ENCODE results near the gene PRKG1. TPM values are rescaled to one million over a fixed set of nuclear protein-coding genes. Genes with fewer than 3 reads are reported as not detected.
A peak's percentile ranks its signal among the peaks of the same experiment; 100 is the strongest.

Gene PRKG1
- total RNA-seq, 4 donors from 2014 or later: 24.5 to 46.1 (median 37.1) TPM

GRCh38 chr10:51630640-51631005 lies 556.3 kb downstream of the PRKG1 start:
- intact Hi-C loops (cut with DNase I): no loop called here
- Histone ChIP-seq H3K9me3 (no peaks in the 10 kb centered on the region), H3K36me3 (no peaks in the 10 kb centered on the region), H3K4me1 (peaks cover 0 to 5% (median 0%) of the 10 kb centered on the region in 4 donors), H3K27ac (replicated peaks in 1 of 4) (no peak overlapping the region), H3K4me3 (no peak overlapping the region), H3K27me3 (no peaks in the 10 kb centered on the region)
- no peak for DNase-seq (ENCODE audit: extremely low spot score)
- TF ChIP-seq POLR2AphosphoS5 (IDR thresholded peaks at IDR 0.05) (no peak), POLR2A (IDR thresholded peaks at IDR 0.05; ENCODE audit: low read depth) (no peak), EP300 (IDR thresholded peaks at IDR 0.05) (no peak), CTCF (IDR thresholded peaks at IDR 0.05) (no peak)
- 74% methylated on average over 7 of the region's 7 CpGs for WGBS

- Histone ChIP-seq H3K4me1 (peaks cover 0 to 5% (median 0%) of the 10 kb centered on the region in 4 donors), H3K27me3 (no peaks in the 10 kb centered on the region), H3K9me3 (no peaks in the 10 kb centered on the region), H3K4me3 (no peak overlapping the region), H3K36me3 (no peaks in the 10 kb centered on the region), H3K27ac (replicated peaks in 1 of 4) (no peak overlapping the region)
- WGBS: 93% methylated on average over 1 of the region's 1 CpG
- intact Hi-C loops (cut with DNase I): no loop called here
- TF ChIP-seq CTCF (IDR thresholded peaks at IDR 0.05): no peak
- TF ChIP-seq POLR2A (IDR thresholded peaks at IDR 0.05; ENCODE audit: low read depth): no peak
- no peak for TF ChIP-seq EP300 (IDR thresholded peaks at IDR 0.05)
- no peak for TF ChIP-seq POLR2AphosphoS5 (IDR thresholded peaks at IDR 0.05)
- no peak for DNase-seq (ENCODE audit: extremely low spot score)
These were observed 561.1 kb downstream of the PRKG1 start for GRCh38 chr10:51635436-51635835.

DNA sequence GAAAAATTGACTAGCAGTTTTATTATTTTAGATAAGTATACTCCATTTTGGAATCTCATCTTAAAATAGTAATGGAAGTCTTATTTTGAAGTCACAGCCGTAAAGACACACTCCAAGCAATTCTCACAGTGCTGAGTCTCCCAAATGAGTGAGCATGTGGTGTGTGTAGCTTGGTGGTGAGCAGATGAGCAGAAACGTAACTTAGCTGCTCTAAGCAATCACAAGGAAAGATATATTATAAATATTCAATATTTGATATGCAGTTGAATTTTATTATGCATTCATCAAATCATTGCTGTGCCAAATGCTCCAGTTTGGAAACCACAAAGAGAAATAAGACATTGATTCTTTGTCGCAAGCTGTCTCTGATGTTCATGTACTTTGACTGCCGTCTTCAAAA lies 563.9 kb downstream of the PRKG1 start:
- TF ChIP-seq EP300 (IDR thresholded peaks at IDR 0.05) (no peak), POLR2A (IDR thresholded peaks at IDR 0.05; ENCODE audit: low read depth) (no peak), POLR2AphosphoS5 (IDR thresholded peaks at IDR 0.05) (no peak), CTCF (IDR thresholded peaks at IDR 0.05) (no peak)
- Histone ChIP-seq H3K27me3 (no peaks in the 10 kb centered on the region), H3K4me3 (no peak overlapping the region), H3K27ac (replicated peaks in 1 of 4) (no peak overlapping the region), H3K4me1 (peaks cover 0 to 4% (median 0%) of the 10 kb centered on the region in 4 donors), H3K36me3 (no peaks in the 10 kb centered on the region), H3K9me3 (no peaks in the 10 kb centered on the region)
- 94% methylated on average over 4 of the region's 4 CpGs for WGBS
- intact Hi-C loops (cut with DNase I): no loop called here
- DNase-seq (ENCODE audit: extremely low spot score): no peak

DNA sequence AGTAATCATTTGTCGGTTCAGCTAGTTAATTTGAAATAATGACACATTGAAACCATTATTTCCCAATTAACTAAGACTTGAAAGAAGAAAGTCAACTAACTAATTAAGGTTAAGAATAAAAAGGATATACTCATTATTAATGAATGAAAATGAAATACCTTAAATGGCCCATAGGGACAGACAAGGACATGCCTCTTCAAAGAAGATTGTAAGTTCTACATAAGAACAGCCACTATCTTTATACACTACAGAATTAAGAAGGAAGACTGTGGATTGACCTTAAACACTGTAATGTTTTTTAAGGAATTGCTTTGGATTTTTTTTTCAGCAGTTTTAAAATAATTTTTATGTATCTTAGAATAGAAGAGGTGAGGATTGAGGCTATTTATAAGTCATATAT lies 564.5 kb downstream of the PRKG1 start:
- no peaks in the 10 kb centered on the region for H3K27me3 ChIP-seq
- no peaks in the 10 kb centered on the region for H3K36me3 ChIP-seq
- WGBS: 80% methylated on average over 1 of the region's 1 CpG
- no peak overlapping the region for H3K27ac ChIP-seq (replicated peaks in 1 of 4)
- H3K9me3 ChIP-seq: no peaks in the 10 kb centered on the region
- peaks cover 0 to 4% (median 0%) of the 10 kb centered on the region in 4 donors for H3K4me1 ChIP-seq
- no peak for DNase-seq (ENCODE audit: extremely low spot score)
- TF ChIP-seq EP300 (IDR thresholded peaks at IDR 0.05): no peak
- no peak for TF ChIP-seq POLR2AphosphoS5 (IDR thresholded peaks at IDR 0.05)
- no peak for TF ChIP-seq POLR2A (IDR thresholded peaks at IDR 0.05; ENCODE audit: low read depth)
- TF ChIP-seq CTCF (IDR thresholded peaks at IDR 0.05): peak in 1 of 3 experiments; percentile 12
- intact Hi-C loops (cut with DNase I): no loop called here
- no peak overlapping the region for H3K4me3 ChIP-seq

DNA sequence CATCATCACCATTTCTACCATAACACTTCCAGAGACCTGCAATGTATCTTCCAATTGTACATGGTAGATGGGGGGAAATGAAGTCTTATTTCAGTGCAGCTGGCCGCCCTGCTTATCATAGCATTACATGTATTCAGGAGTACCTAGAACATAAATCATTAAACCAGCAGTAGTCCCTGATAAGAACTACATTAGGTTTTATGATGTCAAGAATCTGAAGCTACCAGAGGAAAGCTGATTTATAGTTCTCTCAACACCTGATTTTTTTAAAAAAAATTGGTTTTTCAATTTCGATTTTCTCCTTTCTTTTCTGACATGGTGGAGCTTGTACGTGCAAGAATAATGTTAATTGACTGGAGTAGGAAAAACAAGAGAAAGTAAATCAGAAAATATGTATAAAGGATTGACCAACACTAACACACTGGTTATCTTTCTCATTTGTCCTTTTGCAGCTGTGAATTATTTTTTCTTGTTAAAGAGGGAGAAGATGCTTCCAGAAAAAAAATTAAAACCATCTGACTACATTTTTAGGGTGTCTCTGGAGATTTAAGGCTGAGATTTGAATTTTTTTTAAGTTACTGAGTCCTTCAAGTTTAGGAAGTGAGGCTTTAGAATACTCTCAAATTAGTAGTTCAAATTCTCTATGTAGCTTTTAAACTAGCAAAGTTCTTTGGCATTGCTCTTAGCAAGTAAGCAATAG lies 566.0 kb downstream of the PRKG1 start:
- Histone ChIP-seq H3K27ac (replicated peaks in 1 of 4) (no peak overlapping the region), H3K4me3 (no peak overlapping the region), H3K36me3 (no peaks in the 10 kb centered on the region), H3K9me3 (no peaks in the 10 kb centered on the region), H3K4me1 (peaks cover 0 to 4% (median 0%) of the 10 kb centered on the region in 4 donors), H3K27me3 (no peaks in the 10 kb centered on the region)
- WGBS: 84% methylated on average over 3 of the region's 3 CpGs
- intact Hi-C loops (cut with DNase I): no loop called here
- TF ChIP-seq POLR2A (IDR thresholded peaks at IDR 0.05; ENCODE audit: low read depth): no peak
- no peak for TF ChIP-seq EP300 (IDR thresholded peaks at IDR 0.05)
- TF ChIP-seq CTCF (IDR thresholded peaks at IDR 0.05): no peak
- no peak for TF ChIP-seq POLR2AphosphoS5 (IDR thresholded peaks at IDR 0.05)
- DNase-seq (ENCODE audit: extremely low spot score): no peak

Data from esophagus muscularis mucosa (tissue), 4 donors.